WTC11 (cell line): ENCODE measurements around the gene GALNT13. TPM values are rescaled to one million over a fixed set of nuclear protein-coding genes. Genes with fewer than 3 reads are reported as not detected.

Experiments used
- ATAC-seq: fragments of 200-7000 bp; cut with Tn5 transposase; 2 replicates; pipeline ENCODE4 v1.10.0; 2021; ENCODE audit warnings: mild to moderate bottlenecking, moderate library complexity
- CTCF ChIA-PET: fragments of 300-600 bp; sonication (Branson Sonifier 250); formaldehyde crosslinking; loops from one replicate; lab custom pipeline; 2021; ENCODE audit warnings: antibody characterized with exemption; lab: Charles Lee
- POLR2A ChIA-PET: fragments of 350-600 bp; sonication (Branson Sonifier 250); formaldehyde crosslinking; loops from one replicate; lab custom pipeline; 2021; ENCODE audit warnings: antibody characterized with exemption; lab: Charles Lee
- DNase-seq: peaks from one replicate; pipeline ENCODE4 v3.0.0; 2021; ENCODE audit warnings: low spot score
- H3K27ac Mint-ChIP-seq: 2 replicates; pipeline ENCODE4 v1.8.0; 2021; ENCODE audit warnings: mixed read lengths
- H3K27me3 Mint-ChIP-seq: 2 replicates; pipeline ENCODE4 v1.8.0; 2021; ENCODE audit warnings: low read depth, mild to moderate bottlenecking, moderate library complexity, mixed read lengths
- H3K36me3 Mint-ChIP-seq: 2 replicates; pipeline ENCODE4 v1.8.0; 2021; ENCODE audit warnings: mixed read lengths
- H3K4me1 Mint-ChIP-seq: 2 replicates; pipeline ENCODE4 v1.8.0; 2022; ENCODE audit warnings: mixed read lengths
- H3K4me3 Mint-ChIP-seq: 2 replicates; pipeline ENCODE4 v1.8.0; 2021; ENCODE audit warnings: mild to moderate bottlenecking, moderate library complexity, mixed read lengths
- H3K9me3 Mint-ChIP-seq: 2 replicates; pipeline ENCODE4 v1.8.0; 2021; ENCODE audit warnings: mixed read lengths
- AFF4 ChIP-seq: sonication (generic); formaldehyde crosslinking; IDR thresholded peaks from 2 replicates; pipeline ENCODE4 v1.8.1; 2023; ENCODE audit warnings: mild to moderate bottlenecking, missing genetic modification reagents, borderline replicate concordance
- AR ChIP-seq: fragments of 250-450 bp; sonication (Bioruptor Pico); IDR thresholded peaks from 2 replicates; pipeline ENCODE4 v1.9.0; 2021; ENCODE audit warnings: mild to moderate bottlenecking
- ERG ChIP-seq: fragments of 250-450 bp; sonication (Bioruptor Pico); IDR thresholded peaks from 2 replicates; pipeline ENCODE4 v1.8.0; 2021; ENCODE audit warnings: mild to moderate bottlenecking
- ETV6 ChIP-seq: sonication (generic); formaldehyde crosslinking; IDR thresholded peaks from 2 replicates; pipeline ENCODE4 v1.8.1; 2022; ENCODE audit warnings: mild to moderate bottlenecking, missing genetic modification reagents
- FOXJ3 ChIP-seq: sonication (generic); formaldehyde crosslinking; IDR thresholded peaks from 2 replicates; pipeline ENCODE4 v1.9.0; 2021; ENCODE audit warnings: missing genetic modification reagents, mild to moderate bottlenecking, borderline replicate concordance
- JAZF1 ChIP-seq: fragments of 250-450 bp; sonication (Bioruptor Pico); IDR thresholded peaks from 2 replicates; pipeline ENCODE4 v1.9.0; 2021; ENCODE audit warnings: moderate library complexity, mild to moderate bottlenecking, inconsistent platforms
- KAT7 ChIP-seq: sonication (generic); formaldehyde crosslinking; IDR thresholded peaks from 2 replicates; pipeline ENCODE4 v1.8.1; 2023; ENCODE audit warnings: missing genetic modification reagents, mild to moderate bottlenecking, borderline replicate concordance
- MAX ChIP-seq: sonication (generic); formaldehyde crosslinking; IDR thresholded peaks from 2 replicates; pipeline ENCODE4 v1.8.0; 2022; ENCODE audit warnings: mild to moderate bottlenecking, missing genetic modification reagents
- NR1H2 ChIP-seq: sonication (generic); formaldehyde crosslinking; IDR thresholded peaks from 2 replicates; pipeline ENCODE4 v1.9.0; 2021; ENCODE audit warnings: mild to moderate bottlenecking, moderate library complexity, missing genetic modification reagents
- NR2C2 ChIP-seq: sonication (generic); formaldehyde crosslinking; IDR thresholded peaks from 2 replicates; pipeline ENCODE4 v1.8.0; 2022; ENCODE audit warnings: mild to moderate bottlenecking, missing genetic modification reagents
- OVOL2 ChIP-seq: fragments of 250-450 bp; sonication (Bioruptor Pico); IDR thresholded peaks from 2 replicates; pipeline ENCODE4 v1.9.0; 2021; ENCODE audit warnings: mild to moderate bottlenecking, borderline replicate concordance
- SOX15 ChIP-seq: fragments of 250-450 bp; sonication (Bioruptor Pico); IDR thresholded peaks from 2 replicates; pipeline ENCODE4 v1.9.0; 2021; ENCODE audit warnings: mild to moderate bottlenecking
- TEAD1 ChIP-seq: sonication (generic); formaldehyde crosslinking; IDR thresholded peaks from 2 replicates; pipeline ENCODE4 v1.8.0; 2022; ENCODE audit warnings: mild to moderate bottlenecking, missing genetic modification reagents
- ZBTB21 ChIP-seq: sonication (generic); formaldehyde crosslinking; IDR thresholded peaks from 2 replicates; pipeline ENCODE4 v1.8.1; 2023; ENCODE audit warnings: mild to moderate bottlenecking, missing genetic modification reagents, borderline replicate concordance
- ZNF416 ChIP-seq: fragments of 250-450 bp; sonication (Bioruptor Pico); IDR thresholded peaks from 2 replicates; pipeline ENCODE4 v1.9.0; 2021; ENCODE audit warnings: mild to moderate bottlenecking, inconsistent platforms
- ZNF425 ChIP-seq: fragments of 250-450 bp; sonication (Bioruptor Pico); conservative IDR thresholded peaks from 2 replicates; pipeline ENCODE4 v1.9.0; 2021; ENCODE audit warnings: mild to moderate bottlenecking
- ZNF512 ChIP-seq: sonication (generic); formaldehyde crosslinking; IDR thresholded peaks from 2 replicates; pipeline ENCODE4 v1.8.1; 2022; ENCODE audit warnings: missing genetic modification reagents, borderline replicate concordance
- ZNF671 ChIP-seq: fragments of 250-450 bp; sonication (Bioruptor Pico); IDR thresholded peaks from 2 replicates; pipeline ENCODE4 v1.8.0; 2021; ENCODE audit warnings: mild to moderate bottlenecking
- total RNA-seq: library from RNA; stranded (reverse); gene quantifications from 3 replicates; pipeline ENCODE4 v1.2.3, GENCODE V29; 2021

GALNT13 gene
- total RNA-seq, 1 experiment from 2014 or later: 9.9 TPM

- TF ChIP-seq ZNF512 (no peak), ERG (CRISPR knock-in tag) (no peak), KAT7 (no peak), AFF4 (CRISPR knock-in tag) (no peak), NR2C2 (CRISPR knock-in tag) (no peak), MAX (CRISPR knock-in tag) (no peak), ZNF425 (CRISPR knock-in tag) (no peak)
- TF ChIP-seq, all 79 proteins: peak for 0
Measured at GRCh38 chr2:153939124-153939796, 67.5 kb downstream of the GALNT13 start (continued).

GRCh38 chr2:153940511-153940910, 68.8 kb downstream of the GALNT13 start:
- no peak for ATAC-seq

GRCh38 chr2:153944800-153945199, 73.1 kb downstream of the GALNT13 start:
- Mint-ChIP-seq H3K27me3 (no peaks in the 10 kb centered on the region), H3K36me3 (0 out of 2 replicates have a peak, but pooled peaks cover 4% of the 10 kb centered on the region), H3K27ac (no peak overlapping the region), H3K4me3 (no peak overlapping the region), H3K4me1 (peaks cover 8% of the 10 kb centered on the region; the same call in 1 of the 2 replicates), H3K9me3 (peaks cover 7% of the 10 kb centered on the region)
- CTCF ChIA-PET: no interaction called here
- no peak for DNase-seq
- POLR2A ChIA-PET: no interaction called here
- ATAC-seq: no peak
- TF ChIP-seq NR1H2 (no peak), AR (CRISPR knock-in tag) (no peak), FOXJ3 (CRISPR knock-in tag) (no peak), ZNF671 (CRISPR knock-in tag) (no peak), TEAD1 (CRISPR knock-in tag) (no peak), ZNF416 (CRISPR knock-in tag) (no peak), SOX15 (no peak)

More at GRCh38 chr2:153940511-153940910, 68.8 kb downstream of the GALNT13 start:
- Mint-ChIP-seq H3K27ac (no peak overlapping the region), H3K4me1 (peaks cover 13% of the 10 kb centered on the region; the same call in 1 of the 2 replicates), H3K4me3 (no peak overlapping the region), H3K36me3 (no peaks in the 10 kb centered on the region), H3K9me3 (no peaks in the 10 kb centered on the region), H3K27me3 (no peaks in the 10 kb centered on the region)
- no peak for DNase-seq
- POLR2A ChIA-PET: no interaction called here
- TF ChIP-seq ETV6 (CRISPR knock-in tag): no peak
- no peak for TF ChIP-seq ERG (CRISPR knock-in tag)
- no peak for TF ChIP-seq OVOL2 (CRISPR knock-in tag)
- no peak for TF ChIP-seq ZBTB21 (CRISPR knock-in tag)
- no peak for TF ChIP-seq JAZF1 (CRISPR knock-in tag)
- CTCF ChIA-PET: no interaction called here
